ENCODE measurements around the gene FAM193B.

Gene FAM193B

GRCh38 chr5:177520916-177521513, 33.3 kb downstream of the FAM193B start:
- no peak overlapping the region for H3K4me3 ChIP-seq (ENCODE audit: low read depth, low read length)
- TF ChIP-seq, protein P1, sequence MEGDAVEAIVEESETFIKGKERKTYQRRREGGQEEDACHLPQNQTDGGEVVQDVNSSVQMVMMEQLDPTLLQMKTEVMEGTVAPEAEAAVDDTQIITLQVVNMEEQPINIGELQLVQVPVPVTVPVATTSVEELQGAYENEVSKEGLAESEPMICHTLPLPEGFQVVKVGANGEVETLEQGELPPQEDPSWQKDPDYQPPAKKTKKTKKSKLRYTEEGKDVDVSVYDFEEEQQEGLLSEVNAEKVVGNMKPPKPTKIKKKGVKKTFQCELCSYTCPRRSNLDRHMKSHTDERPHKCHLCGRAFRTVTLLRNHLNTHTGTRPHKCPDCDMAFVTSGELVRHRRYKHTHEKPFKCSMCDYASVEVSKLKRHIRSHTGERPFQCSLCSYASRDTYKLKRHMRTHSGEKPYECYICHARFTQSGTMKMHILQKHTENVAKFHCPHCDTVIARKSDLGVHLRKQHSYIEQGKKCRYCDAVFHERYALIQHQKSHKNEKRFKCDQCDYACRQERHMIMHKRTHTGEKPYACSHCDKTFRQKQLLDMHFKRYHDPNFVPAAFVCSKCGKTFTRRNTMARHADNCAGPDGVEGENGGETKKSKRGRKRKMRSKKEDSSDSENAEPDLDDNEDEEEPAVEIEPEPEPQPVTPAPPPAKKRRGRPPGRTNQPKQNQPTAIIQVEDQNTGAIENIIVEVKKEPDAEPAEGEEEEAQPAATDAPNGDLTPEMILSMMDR (IDR thresholded peaks at IDR 0.05; ENCODE audit: low read depth, low read length), result no peak

GRCh38 chr5:177520271-177520670, 34.1 kb downstream of the FAM193B start:
- H3K4me3 ChIP-seq (ENCODE audit: low read depth, low read length), result no peak overlapping the region
- TF ChIP-seq, protein P1 (IDR thresholded peaks at IDR 0.05; ENCODE audit: low read depth, low read length), result no peak

DNA sequence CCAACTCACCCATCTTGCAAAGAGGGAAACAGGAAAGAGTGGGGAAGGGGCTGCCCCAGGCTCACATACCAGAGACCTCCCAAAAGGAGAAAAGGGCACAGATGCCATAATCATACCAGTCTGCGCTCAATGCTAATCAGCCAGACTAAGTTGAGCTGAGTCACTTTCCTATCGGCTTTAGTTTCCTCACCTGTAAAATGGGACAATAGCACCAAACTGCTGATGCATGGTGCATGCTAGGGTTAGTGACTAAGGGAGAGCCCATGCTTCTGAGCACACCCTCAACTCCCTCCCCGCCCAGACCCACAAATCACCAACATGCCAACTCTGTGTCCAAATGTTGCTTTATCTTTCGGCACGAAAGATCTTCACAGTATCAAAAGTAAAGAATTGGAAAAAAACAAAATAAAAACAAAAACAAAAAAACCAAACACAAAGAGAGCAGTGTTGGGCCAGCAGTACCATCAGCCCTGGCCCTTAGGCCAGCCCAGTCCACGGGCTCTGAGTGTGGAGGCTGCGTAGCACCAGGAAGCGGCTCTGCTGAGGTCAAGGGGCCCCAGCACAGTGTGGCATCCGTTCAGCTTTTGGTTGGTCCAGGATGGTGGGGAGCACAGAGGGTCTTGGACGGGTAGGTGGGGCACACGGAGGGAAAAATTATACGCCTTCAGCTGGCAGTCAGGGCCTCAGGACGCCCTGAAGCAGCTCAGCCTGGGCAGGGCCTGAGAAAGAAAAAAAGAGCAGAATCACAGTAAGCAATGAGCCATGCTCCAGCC, 34.7 kb downstream of the FAM193B start:
- no peak overlapping the region for H3K4me3 ChIP-seq (ENCODE audit: low read depth, low read length)
- TF ChIP-seq, protein P1 (IDR thresholded peaks at IDR 0.05; ENCODE audit: low read depth, low read length), result no peak

GRCh38 chr5:177516601-177517568, 37.5 kb downstream of the FAM193B start, which contains the start of gene DDX41:
DDX41 (minus strand) TSS chr5:177516961; CDS start chr5:177516945, 16 bp downstream.
- TF ChIP-seq, protein P1 (IDR thresholded peaks at IDR 0.05; ENCODE audit: low read depth, low read length), result no peak
- peak within 1 kb of the TSS; percentile 90 for H3K4me3 ChIP-seq (ENCODE audit: low read depth, low read length)

DNA sequence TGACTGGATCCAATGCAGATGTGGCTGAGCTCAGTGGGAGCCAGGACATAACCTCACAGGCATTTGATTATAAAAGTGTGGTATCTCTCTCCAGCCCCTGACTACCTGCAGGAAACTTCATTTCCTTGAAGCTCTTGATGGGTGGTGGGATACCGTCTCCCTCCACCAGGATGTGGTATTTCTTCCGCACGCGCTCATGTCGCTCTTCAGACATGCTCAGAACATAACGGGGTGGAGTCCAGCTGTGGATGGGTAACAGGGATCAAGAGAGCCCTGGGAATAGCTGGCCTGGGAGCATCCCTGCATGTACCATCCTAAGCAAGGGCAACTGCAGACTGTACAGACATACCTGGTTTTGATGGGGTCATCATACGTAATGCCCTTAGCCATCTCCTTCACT, 38.8 kb downstream of the FAM193B start:
- H3K4me3 ChIP-seq (ENCODE audit: low read depth, low read length), result peak overlapping the region; percentile 90
- TF ChIP-seq, protein P1 (IDR thresholded peaks at IDR 0.05; ENCODE audit: low read depth, low read length), result no peak

DNA sequence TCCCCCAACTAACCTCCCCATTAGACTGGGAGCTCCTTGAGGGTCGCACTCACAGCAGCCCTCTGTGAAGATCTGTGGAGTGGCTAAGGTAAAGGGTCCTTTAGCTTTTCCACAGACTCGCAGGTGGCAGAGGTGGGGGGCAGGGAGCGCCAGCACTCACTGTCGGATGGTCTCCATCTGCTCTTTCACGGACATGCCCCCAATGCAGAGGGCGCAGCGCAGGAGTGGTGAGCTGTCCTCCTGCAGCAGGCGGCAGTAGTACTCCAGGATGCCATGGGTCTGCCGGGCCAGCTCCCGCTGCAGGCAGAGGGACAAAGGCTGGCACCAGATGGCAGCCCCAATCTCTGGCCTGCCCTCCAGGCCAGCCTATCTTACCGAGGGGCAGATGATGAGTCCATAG, 39.8 kb downstream of the FAM193B start:
- no peak overlapping the region for H3K4me3 ChIP-seq (ENCODE audit: low read depth, low read length)
- TF ChIP-seq, protein P1 (IDR thresholded peaks at IDR 0.05; ENCODE audit: low read depth, low read length), result no peak
